ENCODE measurements around the gene CFLAR.
"Not testable (repeated sequence)": the region's sequence is repeated elsewhere in the genome, so short reads cannot be mapped to it uniquely, and the experiment has no call there.

CFLAR gene

GRCh38 chr2:201149821-201150165 is 33.8 kb downstream of the CFLAR start:
- not testable (repeated sequence) for DNase-seq

- DNase-seq: no peak
Measured at GRCh38 chr2:201150454-201151020, 34.6 kb downstream of the CFLAR start.

GRCh38 chr2:201151127-201151981 is 35.4 kb downstream of the CFLAR start:
- no peak for DNase-seq

- DNase-seq: no peak
Measured at GRCh38 chr2:201152517-201152916, 36.6 kb downstream of the CFLAR start.

GRCh38 chr2:201152999-201153815 is 37.2 kb downstream of the CFLAR start:
- no peak for DNase-seq

GRCh38 chr2:201154615-201155399 is 38.8 kb downstream of the CFLAR start:
- no peak for DNase-seq

- DNase-seq: no peak
Measured at GRCh38 chr2:201156036-201156435, 40.1 kb downstream of the CFLAR start.

GRCh38 chr2:201156640-201157039 is 40.7 kb downstream of the CFLAR start:
- no peak for DNase-seq

- DNase-seq: no peak
Measured at GRCh38 chr2:201157694-201158093, 41.7 kb downstream of the CFLAR start.

GRCh38 chr2:201158111-201158929 is 42.4 kb downstream of the CFLAR start:
- peak; percentile 9 for DNase-seq

- no peak for DNase-seq
Measured at GRCh38 chr2:201164166-201164565, 48.2 kb downstream of the CFLAR start.

GRCh38 chr2:201167546-201167945 is 51.6 kb downstream of the CFLAR start:
- DNase-seq: no peak

- DNase-seq: not testable (repeated sequence)
Measured at GRCh38 chr2:201168496-201168895, 52.5 kb downstream of the CFLAR start.

- no peak for DNase-seq
Measured at GRCh38 chr2:201171259-201171814, 55.4 kb downstream of the CFLAR start.

GRCh38 chr2:201172279-201172678 is 56.3 kb downstream of the CFLAR start:
- no peak for DNase-seq

- no peak for DNase-seq
Measured at GRCh38 chr2:201174687-201175086, 58.7 kb downstream of the CFLAR start.

- DNase-seq: peak; percentile 45
Measured at GRCh38 chr2:201176081-201176481, 60.1 kb downstream of the CFLAR start.

- DNase-seq: no peak
Measured at GRCh38 chr2:201180010-201180409, 64.0 kb downstream of the CFLAR start.

GRCh38 chr2:201182650-201183364 is 66.8 kb downstream of the CFLAR start, which contains the start of gene CASP10:
Gene CASP10 (plus strand): TSS chr2:201183141. CDS start chr2:201185778, 2,637 bp downstream.
- DNase-seq: no peak

- DNase-seq: no peak
Measured at GRCh38 chr2:201183365-201183727, 67.4 kb downstream of the CFLAR start.

GRCh38 chr2:201183835-201184234 is 67.9 kb downstream of the CFLAR start:
- DNase-seq: not testable (repeated sequence)
